Liver (tissue), 9 donors: ENCODE measurements around the gene RAB44. TPM values are rescaled to one million over a fixed set of nuclear protein-coding genes. Genes with fewer than 3 reads are reported as not detected.

ENCODE experiments used
- DNase-seq: peaks from one replicate; pipeline ENCODE4 v3.0.0-alpha.2; 2017; ENCODE audit warnings: low spot score
- H3K27ac ChIP-seq, 2 donors: one replicate each; pipeline ENCODE4 v1.7.0; 2013; ENCODE audit warnings: inconsistent platforms in 2 of 2, low read length in 2 of 2, control low read depth in 1 of 2, low read depth in 1 of 2, mild to moderate bottlenecking in 1 of 2
- H3K27me3 ChIP-seq, 4 donors: one replicate each; pipeline versions ENCODE4 v1.6.1 to v1.7.0; 2013; ENCODE audit warnings: low read length in 3 of 4, inconsistent platforms in 1 of 4, mild to moderate bottlenecking in 1 of 4, moderate library complexity in 1 of 4; ENCODE audit not compliant: control insufficient read depth in 4 of 4, insufficient read depth in 4 of 4
- H3K36me3 ChIP-seq, 4 donors: one replicate each; pipeline versions ENCODE4 v1.6.1 to v1.7.0; 2013; ENCODE audit warnings: low read length in 3 of 4, mild to moderate bottlenecking in 3 of 4, low read depth in 1 of 4, moderate library complexity in 1 of 4; ENCODE audit not compliant: control insufficient read depth in 4 of 4, insufficient read depth in 3 of 4
- H3K4me1 ChIP-seq, 4 donors: one replicate each; pipeline versions ENCODE4 v1.6.1 to v1.7.0; 2013; ENCODE audit warnings: low read length in 3 of 4, mild to moderate bottlenecking in 3 of 4, moderate library complexity in 1 of 4; ENCODE audit not compliant: control insufficient read depth in 4 of 4, insufficient read depth in 4 of 4
- H3K4me3 ChIP-seq, 3 donors: one replicate each; pipeline versions ENCODE4 v1.6.1 to v1.7.0; 2013; ENCODE audit warnings: low read length in 3 of 3, control low read depth in 1 of 3, low read depth in 1 of 3, mild to moderate bottlenecking in 1 of 3
- H3K9ac ChIP-seq, 2 donors: one replicate each; pipeline ENCODE4 v1.7.0; 2013; ENCODE audit warnings: low read length in 2 of 2, mild to moderate bottlenecking in 2 of 2, moderate library complexity in 2 of 2, control low read depth in 1 of 2, low read depth in 1 of 2
- H3K9me3 ChIP-seq, 4 donors: one replicate each; pipeline versions ENCODE4 v1.6.1 to v1.7.0; 2013; ENCODE audit warnings: low read length in 3 of 4; ENCODE audit not compliant: control insufficient read depth in 4 of 4
- EGR1 ChIP-seq, 2 donors: IDR thresholded peaks; 2 replicates each; pipeline ENCODE4 v1.6.1; 2016 to 2018; ENCODE audit warnings: antibody characterized with exemption in 2 of 2, low read depth in 2 of 2
- FOXA1 ChIP-seq: IDR thresholded peaks from 2 replicates; pipeline ENCODE4 v1.6.1; 2016; ENCODE audit warnings: antibody characterized with exemption
- FOXA2 ChIP-seq: IDR thresholded peaks from 2 replicates; pipeline ENCODE4 v1.6.1; 2016; ENCODE audit warnings: antibody characterized with exemption
- GABPA ChIP-seq, 2 donors: IDR thresholded peaks in 1 of 2; conservative IDR thresholded peaks in 1 of 2; 2 replicates each; pipeline ENCODE4 v1.6.1; 2016; ENCODE audit warnings: antibody characterized with exemption in 2 of 2, mild to moderate bottlenecking in 1 of 2, moderate library complexity in 1 of 2
- HNF4A ChIP-seq, 2 donors: conservative IDR thresholded peaks; 2 replicates each; pipeline ENCODE4 v1.6.1; 2016; ENCODE audit warnings: antibody characterized with exemption in 2 of 2, mild to moderate bottlenecking in 2 of 2
- HNF4G ChIP-seq: IDR thresholded peaks from 2 replicates; pipeline ENCODE4 v1.6.1; 2016; ENCODE audit warnings: antibody characterized with exemption
- JUND ChIP-seq, 2 donors: IDR thresholded peaks; 2 replicates each; pipeline ENCODE4 v1.6.1; 2016; ENCODE audit warnings: antibody characterized with exemption in 2 of 2
- NR2F2 ChIP-seq: IDR thresholded peaks from 2 replicates; pipeline ENCODE4 v1.6.1; 2016; ENCODE audit warnings: antibody characterized with exemption
- RAD21 ChIP-seq, 2 donors: IDR thresholded peaks; 2 replicates each; pipeline ENCODE4 v1.6.1; 2016; ENCODE audit warnings: antibody characterized with exemption in 2 of 2, mild to moderate bottlenecking in 2 of 2
- RXRA ChIP-seq, 2 donors: IDR thresholded peaks; 2 replicates each; pipeline ENCODE4 v1.6.1; 2017 to 2018; ENCODE audit warnings: antibody characterized with exemption in 2 of 2, mild to moderate bottlenecking in 1 of 2
- SP1 ChIP-seq: IDR thresholded peaks from 2 replicates; pipeline ENCODE4 v1.6.1; 2018; ENCODE audit warnings: antibody characterized with exemption, mild to moderate bottlenecking
- TAF1 ChIP-seq: conservative IDR thresholded peaks from 2 replicates; pipeline ENCODE4 v1.6.1; 2016; ENCODE audit warnings: antibody characterized with exemption, mild to moderate bottlenecking
- YY1 ChIP-seq: IDR thresholded peaks from 2 replicates; pipeline ENCODE4 v1.6.1; 2016; ENCODE audit warnings: antibody characterized with exemption, mild to moderate bottlenecking
- WGBS: extraction: QIAGEN DNeasy Blood & Tissue Kit; methylation state at CpG from one replicate; pipeline ENCODE4 v1.1.7; 2013; 5-methylcytosine and 5-hydroxymethylcytosine counted together
- polyA plus RNA-seq, 2 donors: library from polyadenylated mRNA; stranded (reverse) in 1 of 2; unstranded in 1 of 2; fragments of 200-250 nt in 1 of 2; fragments of >200 nt in 1 of 2; fragmentation: Nextera tagmentation in 1 of 2; extraction: Ambion mirVana in 1 of 2; gene quantifications; one replicate each; pipeline versions ENCODE4 v1.2.1 to v1.2.3, GENCODE V29; 2013 to 2015
- total RNA-seq, 2 donors: library from RNA; depleted of rRNA; stranded (reverse); fragments of >200 nt; gene quantifications; one replicate each; pipeline ENCODE4 v1.2.3, GENCODE V29; 2014
- TF ChIP-seq, protein P1 (sequence below): IDR thresholded peaks from 2 replicates; pipeline ENCODE4 v1.6.1; 2016; ENCODE audit warnings: antibody characterized with exemption, mild to moderate bottlenecking
- TF ChIP-seq, protein P2 (sequence below): fragments of 150-350 bp; IDR thresholded peaks from 2 replicates; pipeline ENCODE4 v1.5.1; 2017; ENCODE audit warnings: improper control_type of control experiment, low read depth, low read length; ENCODE audit not compliant: missing input control
- TF ChIP-seq, protein P3 (sequence below): IDR thresholded peaks from 2 replicates; pipeline ENCODE4 v1.6.1; 2016; ENCODE audit warnings: antibody characterized with exemption
- TF ChIP-seq, protein P4 (sequence below): IDR thresholded peaks from 2 replicates; pipeline ENCODE4 v1.6.1; 2016; ENCODE audit warnings: antibody characterized with exemption
- TF ChIP-seq, protein P5 (sequence below): IDR thresholded peaks from 2 replicates; pipeline ENCODE4 v1.6.1; 2016; ENCODE audit warnings: antibody characterized with exemption
- donor health status: healthy.
- donor health status: healthy.
- donor health status: healthy.
- donor health status: healthy.
- donor health status: healthy.

The RAB44 gene
- total and polyA plus RNA-seq, 4 donors, result 0.02 to 1.3 (median 0.08) TPM; not detected in 1

DNA sequence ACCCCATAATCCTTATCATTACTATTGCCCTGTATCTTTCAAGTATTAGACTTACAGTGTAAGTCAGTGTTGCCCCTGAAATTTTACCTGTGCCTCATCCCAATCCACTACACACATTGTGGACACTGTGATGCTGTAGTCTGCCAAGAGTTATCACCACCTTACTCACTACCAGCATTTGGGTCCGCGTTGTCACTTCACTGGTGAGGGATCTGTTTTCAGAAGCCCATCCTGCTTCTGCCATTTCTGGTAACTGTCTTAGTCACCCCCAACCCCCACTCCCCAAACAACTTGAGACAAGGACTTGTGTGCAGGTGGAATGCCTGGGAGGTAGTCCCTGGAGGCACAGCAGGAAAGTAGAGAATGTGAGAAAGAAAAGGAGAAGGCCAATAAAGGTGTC lies 6.0 kb upstream of the RAB44 start:
- Histone ChIP-seq H3K9ac (no peak overlapping the region), H3K27me3 (peaks cover 0 to 5% (median 0%) of the 10 kb centered on the region in 4 donors), H3K4me3 (no peak overlapping the region), H3K27ac (no peak overlapping the region), H3K4me1 (peaks cover 0 to 2% (median 0%) of the 10 kb centered on the region in 4 donors), H3K36me3 (peaks cover 0 to 5% (median 2%) of the 10 kb centered on the region in 4 donors), H3K9me3 (no peaks in the 10 kb centered on the region)
- TF ChIP-seq, protein P1, sequence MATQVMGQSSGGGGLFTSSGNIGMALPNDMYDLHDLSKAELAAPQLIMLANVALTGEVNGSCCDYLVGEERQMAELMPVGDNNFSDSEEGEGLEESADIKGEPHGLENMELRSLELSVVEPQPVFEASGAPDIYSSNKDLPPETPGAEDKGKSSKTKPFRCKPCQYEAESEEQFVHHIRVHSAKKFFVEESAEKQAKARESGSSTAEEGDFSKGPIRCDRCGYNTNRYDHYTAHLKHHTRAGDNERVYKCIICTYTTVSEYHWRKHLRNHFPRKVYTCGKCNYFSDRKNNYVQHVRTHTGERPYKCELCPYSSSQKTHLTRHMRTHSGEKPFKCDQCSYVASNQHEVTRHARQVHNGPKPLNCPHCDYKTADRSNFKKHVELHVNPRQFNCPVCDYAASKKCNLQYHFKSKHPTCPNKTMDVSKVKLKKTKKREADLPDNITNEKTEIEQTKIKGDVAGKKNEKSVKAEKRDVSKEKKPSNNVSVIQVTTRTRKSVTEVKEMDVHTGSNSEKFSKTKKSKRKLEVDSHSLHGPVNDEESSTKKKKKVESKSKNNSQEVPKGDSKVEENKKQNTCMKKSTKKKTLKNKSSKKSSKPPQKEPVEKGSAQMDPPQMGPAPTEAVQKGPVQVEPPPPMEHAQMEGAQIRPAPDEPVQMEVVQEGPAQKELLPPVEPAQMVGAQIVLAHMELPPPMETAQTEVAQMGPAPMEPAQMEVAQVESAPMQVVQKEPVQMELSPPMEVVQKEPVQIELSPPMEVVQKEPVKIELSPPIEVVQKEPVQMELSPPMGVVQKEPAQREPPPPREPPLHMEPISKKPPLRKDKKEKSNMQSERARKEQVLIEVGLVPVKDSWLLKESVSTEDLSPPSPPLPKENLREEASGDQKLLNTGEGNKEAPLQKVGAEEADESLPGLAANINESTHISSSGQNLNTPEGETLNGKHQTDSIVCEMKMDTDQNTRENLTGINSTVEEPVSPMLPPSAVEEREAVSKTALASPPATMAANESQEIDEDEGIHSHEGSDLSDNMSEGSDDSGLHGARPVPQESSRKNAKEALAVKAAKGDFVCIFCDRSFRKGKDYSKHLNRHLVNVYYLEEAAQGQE, result no peak
- TF ChIP-seq JUND (IDR thresholded peaks at IDR 0.05) (no peak), RXRA (IDR thresholded peaks at IDR 0.05) (no peak), HNF4A (conservative IDR thresholded peaks at IDR 0.05) (no peak), SP1 (no peak), RAD21 (IDR thresholded peaks at IDR 0.05) (no peak), EGR1 (IDR thresholded peaks at IDR 0.05; ENCODE audit: low read depth in 2 of 2) (no peak), GABPA (IDR thresholded peaks at IDR 0.05 in 1 of 2, conservative IDR thresholded peaks at IDR 0.05 in 1 of 2) (no peak), FOXA1 (no peak)
- TF ChIP-seq, protein P2, sequence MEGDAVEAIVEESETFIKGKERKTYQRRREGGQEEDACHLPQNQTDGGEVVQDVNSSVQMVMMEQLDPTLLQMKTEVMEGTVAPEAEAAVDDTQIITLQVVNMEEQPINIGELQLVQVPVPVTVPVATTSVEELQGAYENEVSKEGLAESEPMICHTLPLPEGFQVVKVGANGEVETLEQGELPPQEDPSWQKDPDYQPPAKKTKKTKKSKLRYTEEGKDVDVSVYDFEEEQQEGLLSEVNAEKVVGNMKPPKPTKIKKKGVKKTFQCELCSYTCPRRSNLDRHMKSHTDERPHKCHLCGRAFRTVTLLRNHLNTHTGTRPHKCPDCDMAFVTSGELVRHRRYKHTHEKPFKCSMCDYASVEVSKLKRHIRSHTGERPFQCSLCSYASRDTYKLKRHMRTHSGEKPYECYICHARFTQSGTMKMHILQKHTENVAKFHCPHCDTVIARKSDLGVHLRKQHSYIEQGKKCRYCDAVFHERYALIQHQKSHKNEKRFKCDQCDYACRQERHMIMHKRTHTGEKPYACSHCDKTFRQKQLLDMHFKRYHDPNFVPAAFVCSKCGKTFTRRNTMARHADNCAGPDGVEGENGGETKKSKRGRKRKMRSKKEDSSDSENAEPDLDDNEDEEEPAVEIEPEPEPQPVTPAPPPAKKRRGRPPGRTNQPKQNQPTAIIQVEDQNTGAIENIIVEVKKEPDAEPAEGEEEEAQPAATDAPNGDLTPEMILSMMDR, result no peak
- no peak for DNase-seq
- 94% methylated on average over 2 of the region's 2 CpGs for WGBS

DNA sequence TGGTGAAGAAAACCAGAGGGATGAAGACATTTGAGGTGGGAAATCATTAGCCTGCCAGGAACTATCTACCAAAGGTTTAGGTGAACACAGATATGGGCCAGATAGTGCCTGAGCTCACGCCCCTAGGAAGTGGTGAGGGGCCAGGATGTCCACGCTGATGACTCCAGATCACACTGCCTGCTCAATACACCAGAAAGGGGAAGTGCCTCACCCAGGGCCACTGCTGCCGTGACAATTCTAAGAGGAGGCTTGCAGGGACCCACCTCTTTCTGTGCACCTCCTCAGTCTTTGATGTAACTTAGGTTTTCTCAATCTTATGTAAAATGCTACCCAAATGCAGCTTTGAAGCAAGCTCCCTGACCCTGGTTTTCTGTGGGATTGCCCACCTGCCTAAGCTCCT lies 5.4 kb upstream of the RAB44 start:
- Histone ChIP-seq H3K36me3 (no peaks in the 10 kb centered on the region), H3K27ac (no peak overlapping the region), H3K9ac (no peak overlapping the region), H3K4me3 (no peak overlapping the region), H3K27me3 (peaks cover 0 to 5% (median 0%) of the 10 kb centered on the region in 4 donors), H3K4me1 (peaks cover 0 to 2% (median 0%) of the 10 kb centered on the region in 4 donors), H3K9me3 (no peaks in the 10 kb centered on the region)
- WGBS, result 69% methylated on average over 3 of the region's 3 CpGs
- DNase-seq, result no peak
- TF ChIP-seq RXRA (IDR thresholded peaks at IDR 0.05), result no peak
- TF ChIP-seq, protein P3, sequence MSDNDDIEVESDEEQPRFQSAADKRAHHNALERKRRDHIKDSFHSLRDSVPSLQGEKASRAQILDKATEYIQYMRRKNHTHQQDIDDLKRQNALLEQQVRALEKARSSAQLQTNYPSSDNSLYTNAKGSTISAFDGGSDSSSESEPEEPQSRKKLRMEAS, result no peak
- TF ChIP-seq GABPA (IDR thresholded peaks at IDR 0.05 in 1 of 2, conservative IDR thresholded peaks at IDR 0.05 in 1 of 2), result no peak
- no peak for TF ChIP-seq NR2F2
- TF ChIP-seq RAD21 (IDR thresholded peaks at IDR 0.05), result no peak
- TF ChIP-seq, protein P4, sequence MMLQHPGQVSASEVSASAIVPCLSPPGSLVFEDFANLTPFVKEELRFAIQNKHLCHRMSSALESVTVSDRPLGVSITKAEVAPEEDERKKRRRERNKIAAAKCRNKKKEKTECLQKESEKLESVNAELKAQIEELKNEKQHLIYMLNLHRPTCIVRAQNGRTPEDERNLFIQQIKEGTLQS, result no peak
- TF ChIP-seq FOXA1, result no peak
- no peak for TF ChIP-seq SP1
- TF ChIP-seq, protein P2, result no peak
- no peak for TF ChIP-seq FOXA2
- no peak for TF ChIP-seq YY1
- no peak for TF ChIP-seq EGR1 (IDR thresholded peaks at IDR 0.05; ENCODE audit: low read depth in 2 of 2)
- no peak for TF ChIP-seq HNF4G
- TF ChIP-seq TAF1, result no peak
- TF ChIP-seq, protein P5, sequence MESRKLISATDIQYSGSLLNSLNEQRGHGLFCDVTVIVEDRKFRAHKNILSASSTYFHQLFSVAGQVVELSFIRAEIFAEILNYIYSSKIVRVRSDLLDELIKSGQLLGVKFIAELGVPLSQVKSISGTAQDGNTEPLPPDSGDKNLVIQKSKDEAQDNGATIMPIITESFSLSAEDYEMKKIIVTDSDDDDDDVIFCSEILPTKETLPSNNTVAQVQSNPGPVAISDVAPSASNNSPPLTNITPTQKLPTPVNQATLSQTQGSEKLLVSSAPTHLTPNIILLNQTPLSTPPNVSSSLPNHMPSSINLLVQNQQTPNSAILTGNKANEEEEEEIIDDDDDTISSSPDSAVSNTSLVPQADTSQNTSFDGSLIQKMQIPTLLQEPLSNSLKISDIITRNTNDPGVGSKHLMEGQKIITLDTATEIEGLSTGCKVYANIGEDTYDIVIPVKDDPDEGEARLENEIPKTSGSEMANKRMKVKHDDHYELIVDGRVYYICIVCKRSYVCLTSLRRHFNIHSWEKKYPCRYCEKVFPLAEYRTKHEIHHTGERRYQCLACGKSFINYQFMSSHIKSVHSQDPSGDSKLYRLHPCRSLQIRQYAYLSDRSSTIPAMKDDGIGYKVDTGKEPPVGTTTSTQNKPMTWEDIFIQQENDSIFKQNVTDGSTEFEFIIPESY, result no peak
